ENCODE measurements around the gene NSMCE1. TPM values are rescaled to one million over a fixed set of nuclear protein-coding genes. Genes with fewer than 3 reads are reported as not detected.

The NSMCE1 gene
- total and polyA plus RNA-seq, 8 donors = 27.6 to 37.9 (median 31.7) TPM

DNA sequence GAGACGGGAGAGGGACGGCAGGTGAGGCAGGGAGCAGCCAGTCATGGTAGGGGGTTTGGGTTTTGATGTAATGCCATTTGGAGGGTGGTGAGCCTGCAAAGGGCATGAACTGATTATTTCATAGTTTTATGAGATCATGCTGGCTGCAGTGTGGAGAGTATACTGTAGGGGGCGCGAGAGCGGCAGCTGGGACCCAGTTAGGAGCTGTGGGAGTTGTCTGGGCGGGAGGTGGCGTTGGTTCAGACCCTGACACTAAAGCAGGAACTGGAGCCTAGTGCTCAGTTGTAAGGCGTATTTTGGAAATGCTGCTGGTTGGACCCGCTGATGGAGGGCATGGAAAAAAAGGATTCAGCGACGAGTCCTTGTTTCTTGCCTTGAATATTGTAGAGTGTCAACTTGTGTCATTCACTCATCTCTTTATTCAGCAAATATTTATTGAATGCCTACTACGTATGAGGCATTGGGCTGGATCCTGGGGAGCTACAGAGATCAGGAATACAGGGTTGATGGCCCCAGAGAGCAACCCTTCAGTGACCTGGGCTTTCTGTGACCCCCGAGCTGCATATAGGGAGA lies 89.0 kb downstream of the NSMCE1 start:
- Histone ChIP-seq H3K4me1 (no peaks in the 10 kb centered on the region), H3K27me3 (no peaks in the 10 kb centered on the region), H3K9me3 (no peaks in the 10 kb centered on the region), H3K4me3 (no peak overlapping the region), H3K27ac (no peak overlapping the region), H3K36me3 (no peaks in the 10 kb centered on the region)
- FAIRE-seq = no peak
- 10% methylated on average over 13 of the region's 13 CpGs for WGBS, 2 donors
- DNase-seq = peak; percentile 80 to 96 (median 90)
- TF ChIP-seq, protein P1, sequence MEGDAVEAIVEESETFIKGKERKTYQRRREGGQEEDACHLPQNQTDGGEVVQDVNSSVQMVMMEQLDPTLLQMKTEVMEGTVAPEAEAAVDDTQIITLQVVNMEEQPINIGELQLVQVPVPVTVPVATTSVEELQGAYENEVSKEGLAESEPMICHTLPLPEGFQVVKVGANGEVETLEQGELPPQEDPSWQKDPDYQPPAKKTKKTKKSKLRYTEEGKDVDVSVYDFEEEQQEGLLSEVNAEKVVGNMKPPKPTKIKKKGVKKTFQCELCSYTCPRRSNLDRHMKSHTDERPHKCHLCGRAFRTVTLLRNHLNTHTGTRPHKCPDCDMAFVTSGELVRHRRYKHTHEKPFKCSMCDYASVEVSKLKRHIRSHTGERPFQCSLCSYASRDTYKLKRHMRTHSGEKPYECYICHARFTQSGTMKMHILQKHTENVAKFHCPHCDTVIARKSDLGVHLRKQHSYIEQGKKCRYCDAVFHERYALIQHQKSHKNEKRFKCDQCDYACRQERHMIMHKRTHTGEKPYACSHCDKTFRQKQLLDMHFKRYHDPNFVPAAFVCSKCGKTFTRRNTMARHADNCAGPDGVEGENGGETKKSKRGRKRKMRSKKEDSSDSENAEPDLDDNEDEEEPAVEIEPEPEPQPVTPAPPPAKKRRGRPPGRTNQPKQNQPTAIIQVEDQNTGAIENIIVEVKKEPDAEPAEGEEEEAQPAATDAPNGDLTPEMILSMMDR (IDR thresholded peaks at IDR 0.05) = peak; percentile 83 to 93 (median 85)
- intact Hi-C loops (cut with DNase I) = loop anchor here (5.0 to 10.0 kb wide), 3 partner anchors 55 to 193 kb away; no protein-coding TSS in a partner anchor
- ATAC-seq = peak; percentile 97 to 100 (median 99)

DNA sequence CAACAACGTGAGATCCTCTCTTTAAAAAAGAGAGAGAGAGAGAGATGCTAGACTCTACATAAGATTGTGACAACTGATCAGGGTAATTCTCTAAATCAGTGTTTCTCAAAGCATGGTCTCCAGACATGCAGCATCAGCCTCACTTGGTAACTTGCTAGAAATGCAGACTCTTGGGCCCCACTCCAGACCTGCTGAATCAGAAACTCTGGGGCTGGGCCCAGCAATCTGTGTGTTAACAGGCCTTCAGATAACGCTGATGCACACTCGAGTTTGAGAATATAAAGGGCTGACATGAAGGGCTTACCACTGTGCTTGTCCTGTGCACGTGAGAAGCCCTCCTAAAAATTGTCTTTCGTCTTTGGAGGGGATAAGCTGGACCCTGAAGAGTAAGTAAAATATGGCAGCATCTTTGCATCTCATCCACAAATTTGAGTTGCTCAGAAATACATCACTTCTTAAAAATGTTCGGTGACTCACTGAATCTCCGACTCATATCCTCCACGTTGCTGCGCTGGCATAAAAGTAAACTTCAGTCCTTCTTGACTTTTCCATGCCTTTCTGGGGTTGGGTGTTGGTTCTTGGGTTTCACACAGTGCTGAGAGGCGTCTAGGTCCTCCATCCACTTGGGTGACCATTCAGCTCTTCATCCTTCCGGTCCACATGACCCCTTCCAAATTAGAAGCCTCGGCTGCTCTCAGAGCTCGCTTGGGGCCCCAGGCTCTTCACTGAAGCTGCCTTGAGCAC lies 91.4 kb downstream of the NSMCE1 start:
- FAIRE-seq = no peak
- no peak overlapping the region for H3K27ac ChIP-seq
- no peak overlapping the region for H3K4me3 ChIP-seq
- H3K36me3 ChIP-seq = no peaks in the 10 kb centered on the region
- no peaks in the 10 kb centered on the region for H3K9me3 ChIP-seq
- intact Hi-C loops (cut with DNase I) = loop anchor here in 2 of 3 donors (5.0 to 10.0 kb wide), 2 partner anchors 188 to 195 kb away; no protein-coding TSS in a partner anchor
- no peak for DNase-seq
- no peaks in the 10 kb centered on the region for H3K27me3 ChIP-seq
- 78 to 85% methylated on average over 13 of the region's 13 CpGs for WGBS, 2 donors
- no peak for ATAC-seq
- H3K4me1 ChIP-seq = no peaks in the 10 kb centered on the region
- TF ChIP-seq, protein P1 (IDR thresholded peaks at IDR 0.05) = no peak

DNA sequence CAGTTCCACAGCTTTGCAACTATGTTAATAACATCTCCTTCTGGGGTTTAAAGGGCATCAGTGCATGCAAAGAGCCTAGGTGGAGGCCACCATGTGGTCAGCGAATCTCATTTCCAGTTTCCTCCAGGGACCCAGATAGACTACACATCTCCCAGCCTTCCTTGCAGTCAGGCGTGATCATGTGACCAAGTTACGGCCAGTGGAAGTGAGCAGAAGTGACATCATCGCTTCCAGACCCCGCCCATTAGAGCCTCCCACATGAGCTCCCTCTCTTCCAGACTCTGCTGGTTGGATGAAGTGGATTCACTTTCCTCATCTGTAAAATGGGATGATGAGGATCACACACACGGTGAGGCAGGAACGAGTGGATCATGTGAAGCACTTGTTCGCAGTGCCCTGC lies 92.7 kb downstream of the NSMCE1 start:
- TF ChIP-seq, protein P1 (IDR thresholded peaks at IDR 0.05) = no peak
- 85 to 92% methylated on average over 8 of the region's 8 CpGs for WGBS, 2 donors
- H3K27ac ChIP-seq = no peak overlapping the region
- H3K27me3 ChIP-seq = no peaks in the 10 kb centered on the region
- DNase-seq (no peak), FAIRE-seq (no peak), ATAC-seq (no peak)
- H3K4me1 ChIP-seq = no peaks in the 10 kb centered on the region
- H3K9me3 ChIP-seq = no peaks in the 10 kb centered on the region
- intact Hi-C loops (cut with DNase I) = loop anchor here in 2 of 3 donors (5.0 to 10.0 kb wide), 2 partner anchors 189 to 196 kb away; no protein-coding TSS in a partner anchor
- H3K36me3 ChIP-seq = no peaks in the 10 kb centered on the region
- no peak overlapping the region for H3K4me3 ChIP-seq

Other genes starting within 250 kb of the NSMCE1 start
- not detected for gene C16orf82, start 201.8 kb downstream of the NSMCE1 start, total RNA-seq
- gene C16orf82, start 201.8 kb downstream of the NSMCE1 start, polyA plus RNA-seq = not detected
- 1 to 10 TPM; 4.7 to 7.4 (median 6.3) TPM for gene KDM8, start 65.2 kb downstream of the NSMCE1 start, total RNA-seq
- gene KDM8, start 65.2 kb downstream of the NSMCE1 start, polyA plus RNA-seq = 10 to 100 TPM; 12.4 to 17.7 TPM
- gene IL4R, start 45.2 kb upstream of the NSMCE1 start, total RNA-seq = 10 to 100 TPM; 16.0 to 58.7 (median 19.7) TPM
- gene IL4R, start 45.2 kb upstream of the NSMCE1 start, polyA plus RNA-seq = 10 to 100 TPM; 38.1 to 49.7 TPM
- gene IL21R, start 133.4 kb upstream of the NSMCE1 start, total RNA-seq = under 1 TPM in 4 of 6 donors, not detected in 2; 0.17 to 0.79 (median 0.53) TPM
- gene IL21R, start 133.4 kb upstream of the NSMCE1 start, polyA plus RNA-seq = under 1 TPM; 0.08 to 0.09 TPM

All from pancreas (tissue), 10 donors.